ENCODE measurements around the gene DAGLB.
"Not testable (repeated sequence)": the region's sequence is repeated elsewhere in the genome, so short reads cannot be mapped to it uniquely, and the experiment has no call there.

Gene DAGLB

GRCh38 chr7:6461946-6462550 is 14.3 kb upstream of the DAGLB start:
- no peak for DNase-seq (ENCODE audit: low spot score)

- no peak for DNase-seq (ENCODE audit: low spot score)
Observed at GRCh38 chr7:6460990-6461584, 13.3 kb upstream of the DAGLB start.

GRCh38 chr7:6460303-6460702 is 12.5 kb upstream of the DAGLB start:
- no peak for DNase-seq (ENCODE audit: low spot score)

- not testable (repeated sequence) for DNase-seq (ENCODE audit: low spot score)
Observed at GRCh38 chr7:6458676-6459075, 10.9 kb upstream of the DAGLB start.

- DNase-seq (ENCODE audit: low spot score) = no peak
Observed at GRCh38 chr7:6453734-6454133, 6.0 kb upstream of the DAGLB start.

GRCh38 chr7:6451224-6451705 is 3.5 kb upstream of the DAGLB start:
- no peak for DNase-seq (ENCODE audit: low spot score)

DNA sequence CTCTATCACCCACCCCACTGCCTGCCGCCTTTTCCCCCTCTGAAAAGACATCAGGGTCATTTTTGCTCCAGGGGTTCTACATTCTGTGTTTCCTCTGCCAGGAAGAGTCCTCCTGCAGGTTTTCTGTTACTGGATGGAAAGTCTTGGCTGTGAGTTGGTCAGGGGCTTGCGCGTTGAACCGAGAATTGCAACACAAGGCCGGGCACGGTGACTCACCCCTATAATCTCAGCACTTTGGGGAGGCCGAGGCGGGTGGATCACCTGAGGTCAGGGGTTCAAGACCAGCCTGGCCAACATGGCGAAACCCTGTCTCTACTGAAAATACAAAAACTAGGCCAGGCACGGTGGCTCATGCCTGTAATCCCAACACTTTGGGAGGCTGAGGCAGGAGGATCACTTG is 2.8 kb upstream of the DAGLB start:
- DNase-seq (ENCODE audit: low spot score) = not testable (repeated sequence)

DNA sequence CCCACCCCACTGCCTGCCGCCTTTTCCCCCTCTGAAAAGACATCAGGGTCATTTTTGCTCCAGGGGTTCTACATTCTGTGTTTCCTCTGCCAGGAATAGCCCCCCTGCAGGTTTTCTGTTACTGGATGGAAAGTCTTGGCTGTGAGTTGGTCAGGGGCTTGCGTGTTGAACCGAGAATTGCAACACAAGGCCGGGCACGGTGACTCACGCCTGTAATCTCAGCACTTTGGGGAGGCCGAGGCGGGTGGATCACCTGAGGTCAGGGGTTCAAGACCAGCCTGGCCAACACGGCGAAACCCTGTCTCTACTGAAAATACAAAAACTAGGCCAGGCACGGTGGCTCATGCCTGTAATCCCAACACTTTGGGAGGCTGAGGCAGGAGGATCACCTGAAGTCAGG is 2.1 kb upstream of the DAGLB start:
- not testable (repeated sequence) for DNase-seq (ENCODE audit: low spot score)

GRCh38 chr7:6448943-6449543 is 1.3 kb upstream of the DAGLB start:
- DNase-seq (ENCODE audit: low spot score) = no peak

DNA sequence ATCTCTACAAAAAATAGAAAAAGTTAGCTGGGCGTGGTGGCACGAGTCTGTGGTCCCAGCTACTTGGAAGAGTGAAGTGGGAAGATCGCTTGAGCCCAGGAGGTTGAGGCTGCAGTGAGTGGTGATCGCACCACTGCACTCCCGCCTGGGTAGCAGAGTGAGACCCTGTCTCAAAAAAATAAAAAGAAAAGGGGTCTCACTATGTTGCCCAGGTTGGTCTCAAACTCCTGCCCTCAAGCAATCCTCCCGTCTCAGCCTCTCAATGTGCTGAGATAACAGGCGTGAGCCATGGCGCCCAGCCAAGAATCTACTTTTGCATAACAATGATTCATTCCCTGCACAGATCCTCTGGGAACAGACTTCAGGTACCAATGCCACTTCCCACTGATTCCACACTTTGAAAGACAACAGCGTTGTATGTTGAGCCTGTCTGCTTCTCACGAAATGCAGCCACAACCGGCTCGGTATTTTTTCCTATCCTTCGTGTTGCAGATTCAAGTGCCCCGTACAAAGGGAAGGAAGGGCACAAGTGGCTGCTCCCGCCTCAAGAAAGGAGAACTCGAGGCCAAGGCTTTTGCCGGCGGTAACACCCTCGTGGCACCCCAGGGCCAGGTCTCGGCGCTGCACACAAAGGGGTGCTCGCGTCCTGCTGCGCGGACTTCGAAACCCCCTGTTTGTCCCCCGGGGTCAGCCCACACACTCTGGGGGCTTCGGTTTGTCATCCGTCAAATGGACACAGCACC is 745 bp downstream of the DAGLB start:
- DNase-seq (ENCODE audit: low spot score) = peak; percentile 52

DNA sequence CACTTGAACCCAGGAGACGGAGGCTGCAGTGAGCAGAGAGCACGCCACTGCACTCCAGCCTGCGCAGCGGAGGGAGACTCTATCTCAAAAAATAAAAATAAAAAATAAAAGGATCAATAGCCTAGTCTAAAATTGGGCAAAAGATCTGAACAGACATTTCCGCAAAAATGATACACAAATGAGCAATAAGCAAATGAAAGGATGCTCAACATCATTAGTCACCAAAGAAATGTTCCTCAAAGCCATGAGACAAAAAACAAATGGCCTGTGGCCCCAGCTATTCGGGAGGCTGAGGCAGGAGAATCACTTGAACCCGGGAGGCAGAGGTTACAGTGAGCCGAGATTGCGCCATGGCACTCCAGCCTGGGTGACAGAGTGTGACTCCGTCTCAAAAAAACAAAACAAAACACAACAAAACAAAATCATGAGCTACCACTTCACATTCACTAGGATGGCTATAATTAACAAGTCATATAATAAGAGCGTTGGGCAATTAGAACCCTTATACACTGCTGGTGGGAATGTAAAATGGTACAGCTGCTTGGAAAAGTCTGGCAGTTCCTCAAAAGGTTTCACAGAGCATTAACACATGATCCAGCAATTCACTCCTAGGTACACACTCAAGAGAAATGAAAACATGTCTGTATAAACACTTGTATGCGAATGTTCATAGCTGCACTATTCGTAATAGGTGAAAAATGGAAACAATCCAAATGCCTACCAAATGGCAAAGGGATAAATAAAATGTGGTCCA is 3.1 kb downstream of the DAGLB start:
- DNase-seq (ENCODE audit: low spot score) = no peak

DNA sequence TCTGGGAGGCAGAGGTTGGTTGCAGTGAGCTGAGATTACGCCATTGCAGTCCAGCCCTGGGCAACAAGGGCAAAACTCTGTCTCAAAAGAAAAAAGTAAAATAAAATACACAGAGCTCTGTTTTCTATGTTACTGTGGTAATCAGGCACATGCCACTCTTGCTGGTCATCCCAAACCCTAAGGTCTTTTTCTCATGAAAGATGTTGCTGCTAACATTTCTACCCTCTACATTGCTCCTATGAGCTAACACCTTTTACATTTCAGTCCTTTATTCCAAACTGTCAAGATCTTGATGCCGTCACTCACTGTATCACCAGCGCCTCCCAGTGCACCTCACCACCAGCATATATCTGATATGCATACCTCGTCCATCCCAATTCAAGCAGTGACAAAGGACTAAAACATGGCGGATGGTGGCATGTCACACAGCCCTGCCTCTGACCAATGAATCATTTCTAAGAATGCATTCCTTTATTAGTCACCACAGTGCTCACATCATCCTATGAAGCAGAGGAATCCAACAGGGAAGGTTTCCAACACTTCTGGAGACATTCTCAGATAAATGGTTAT is 4.3 kb downstream of the DAGLB start:
- DNase-seq (ENCODE audit: low spot score) = no peak

DNA sequence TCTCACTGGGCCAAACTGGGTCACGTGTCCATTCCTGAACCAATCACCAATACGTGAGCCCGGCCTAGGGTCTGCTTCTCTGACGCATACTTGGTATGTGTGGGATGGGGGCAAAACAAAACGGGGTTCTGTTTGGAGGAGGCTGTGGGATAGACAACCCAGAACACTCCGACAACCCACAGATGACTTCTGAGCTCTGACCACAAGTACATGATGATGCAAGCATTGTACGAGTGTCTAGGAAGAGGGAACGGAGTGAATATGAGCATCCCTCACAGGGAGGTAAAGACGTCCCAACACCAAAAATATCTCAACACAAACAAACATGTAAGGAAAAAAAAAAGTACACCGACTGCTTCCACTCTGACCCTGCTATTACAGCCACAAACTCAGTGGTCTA is 5.6 kb downstream of the DAGLB start:
- no peak for DNase-seq (ENCODE audit: low spot score)

DNA sequence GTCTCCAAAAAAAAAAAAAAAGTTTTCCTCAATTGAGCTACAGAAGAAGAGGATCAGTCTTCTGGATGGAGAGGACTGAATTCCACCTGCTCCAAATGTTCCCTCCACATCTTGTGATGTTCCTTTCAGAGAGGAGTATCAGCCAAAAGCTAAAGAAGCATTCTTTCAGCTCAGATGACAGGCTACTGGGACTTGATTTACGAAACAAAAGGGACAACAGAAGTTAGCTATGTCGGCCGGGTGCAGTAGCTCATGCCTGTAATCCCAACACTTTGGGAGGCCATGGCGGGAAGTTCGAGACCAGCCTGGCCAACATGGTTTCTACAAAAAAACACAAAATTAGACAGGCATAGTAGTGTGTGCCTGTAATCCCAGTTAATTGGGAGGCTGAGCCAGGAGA is 7.4 kb downstream of the DAGLB start:
- no peak for DNase-seq (ENCODE audit: low spot score)

GRCh38 chr7:6438427-6438826 is 9.3 kb downstream of the DAGLB start:
- no peak for DNase-seq (ENCODE audit: low spot score)

GRCh38 chr7:6437251-6437650 is 10.5 kb downstream of the DAGLB start:
- no peak for DNase-seq (ENCODE audit: low spot score)

DNA sequence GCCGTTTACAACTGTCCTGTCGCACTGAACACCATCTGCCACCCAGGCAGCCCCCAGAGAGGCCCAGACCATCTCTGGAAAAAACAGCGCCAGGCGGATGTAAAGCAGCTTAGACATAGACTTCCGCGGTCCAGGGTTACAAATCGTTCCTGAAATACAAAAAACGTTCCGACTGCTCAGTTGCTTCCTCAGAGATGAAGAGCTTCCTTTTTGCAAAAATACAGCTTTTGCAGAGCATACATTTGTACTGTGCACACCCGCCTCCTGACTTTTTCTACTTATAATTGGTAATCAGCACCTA is 11.4 kb downstream of the DAGLB start:
- no peak for DNase-seq (ENCODE audit: low spot score)

GRCh38 chr7:6435486-6436384 is 12.0 kb downstream of the DAGLB start:
- DNase-seq (ENCODE audit: low spot score) = peak; percentile 98

GRCh38 chr7:6433784-6434615 is 13.8 kb downstream of the DAGLB start:
- DNase-seq (ENCODE audit: low spot score) = no peak

GRCh38 chr7:6432781-6433180 is 15.0 kb downstream of the DAGLB start:
- DNase-seq (ENCODE audit: low spot score) = no peak

Measured in iPS-NIHi11 (cell line).